ENCODE data around the gene SAMSN1. TPM values are rescaled to one million over a fixed set of nuclear protein-coding genes. Genes with fewer than 3 reads are reported as not detected.

Gene SAMSN1
- total RNA-seq, 4 donors from 2014 or later = 0.29 to 3.0 (median 1.8) TPM

DNA sequence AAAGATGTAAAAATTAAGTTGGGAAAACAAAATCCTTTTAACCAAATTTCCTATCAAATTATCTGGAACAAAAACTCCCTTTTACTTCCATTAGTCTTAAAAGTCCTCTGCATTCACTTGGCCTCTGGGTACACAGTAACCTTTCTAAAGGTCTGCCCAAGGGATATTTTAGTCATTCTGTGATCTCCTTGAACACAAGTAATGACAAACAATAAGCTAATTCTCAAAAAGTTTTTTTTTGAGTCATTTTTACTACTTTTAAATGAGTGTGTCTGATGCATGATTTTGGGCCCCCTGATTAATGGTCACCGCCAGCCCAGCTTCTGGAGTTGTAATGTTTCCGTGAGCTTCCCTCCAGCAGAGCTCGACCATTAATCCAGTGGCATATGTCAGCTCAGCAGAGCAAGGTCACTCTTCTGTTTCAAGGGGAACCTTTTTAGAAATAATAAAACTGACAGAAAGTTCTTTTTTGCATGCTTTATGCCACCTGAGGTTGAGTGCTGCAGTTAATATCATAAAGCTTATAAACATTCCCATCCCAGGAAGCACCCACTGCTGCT is 14.3 kb downstream of the SAMSN1 start:
- no peaks in the 10 kb centered on the region for H3K9me3 ChIP-seq
- no peak for DNase-seq
- TF ChIP-seq, protein P1, sequence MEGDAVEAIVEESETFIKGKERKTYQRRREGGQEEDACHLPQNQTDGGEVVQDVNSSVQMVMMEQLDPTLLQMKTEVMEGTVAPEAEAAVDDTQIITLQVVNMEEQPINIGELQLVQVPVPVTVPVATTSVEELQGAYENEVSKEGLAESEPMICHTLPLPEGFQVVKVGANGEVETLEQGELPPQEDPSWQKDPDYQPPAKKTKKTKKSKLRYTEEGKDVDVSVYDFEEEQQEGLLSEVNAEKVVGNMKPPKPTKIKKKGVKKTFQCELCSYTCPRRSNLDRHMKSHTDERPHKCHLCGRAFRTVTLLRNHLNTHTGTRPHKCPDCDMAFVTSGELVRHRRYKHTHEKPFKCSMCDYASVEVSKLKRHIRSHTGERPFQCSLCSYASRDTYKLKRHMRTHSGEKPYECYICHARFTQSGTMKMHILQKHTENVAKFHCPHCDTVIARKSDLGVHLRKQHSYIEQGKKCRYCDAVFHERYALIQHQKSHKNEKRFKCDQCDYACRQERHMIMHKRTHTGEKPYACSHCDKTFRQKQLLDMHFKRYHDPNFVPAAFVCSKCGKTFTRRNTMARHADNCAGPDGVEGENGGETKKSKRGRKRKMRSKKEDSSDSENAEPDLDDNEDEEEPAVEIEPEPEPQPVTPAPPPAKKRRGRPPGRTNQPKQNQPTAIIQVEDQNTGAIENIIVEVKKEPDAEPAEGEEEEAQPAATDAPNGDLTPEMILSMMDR (IDR thresholded peaks at IDR 0.05) = no peak
- TF ChIP-seq POLR2A (IDR thresholded peaks at IDR 0.05) = no peak
- H3K4me3 ChIP-seq = no peak overlapping the region
- intact Hi-C loops (cut with DNase I; ENCODE audit: low total_unique reads) = no loop called here
- no peaks in the 10 kb centered on the region for H3K36me3 ChIP-seq
- H3K27me3 ChIP-seq = no peaks in the 10 kb centered on the region
- H3K4me1 ChIP-seq = no peaks in the 10 kb centered on the region
- H3K27ac ChIP-seq = no peak overlapping the region

DNA sequence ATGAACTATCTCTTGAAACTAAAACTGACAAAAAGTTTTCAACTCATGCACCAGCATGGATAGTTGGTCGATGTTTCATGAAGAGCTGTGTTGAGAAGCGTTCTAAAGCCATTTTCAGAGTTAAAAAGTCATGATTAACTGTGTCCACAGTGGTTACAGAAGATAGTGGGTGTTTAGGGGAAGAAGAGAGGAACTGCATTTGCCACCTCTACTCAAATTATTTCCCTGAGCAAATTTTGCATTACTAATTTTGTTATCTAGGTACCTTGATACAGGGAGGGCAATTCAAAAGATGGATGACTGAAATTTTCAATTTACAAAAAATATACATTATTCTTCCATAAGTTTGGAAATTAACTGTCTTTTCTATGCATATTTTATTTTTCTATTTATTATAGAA is 15.5 kb downstream of the SAMSN1 start:
- DNase-seq = no peak
- TF ChIP-seq, protein P1 (IDR thresholded peaks at IDR 0.05) = no peak
- no peak for TF ChIP-seq POLR2A (IDR thresholded peaks at IDR 0.05)
- no peak overlapping the region for H3K27ac ChIP-seq
- H3K36me3 ChIP-seq = no peaks in the 10 kb centered on the region
- intact Hi-C loops (cut with DNase I; ENCODE audit: low total_unique reads) = no loop called here
- no peaks in the 10 kb centered on the region for H3K9me3 ChIP-seq
- H3K27me3 ChIP-seq = no peaks in the 10 kb centered on the region
- H3K4me3 ChIP-seq = no peak overlapping the region
- no peaks in the 10 kb centered on the region for H3K4me1 ChIP-seq

DNA sequence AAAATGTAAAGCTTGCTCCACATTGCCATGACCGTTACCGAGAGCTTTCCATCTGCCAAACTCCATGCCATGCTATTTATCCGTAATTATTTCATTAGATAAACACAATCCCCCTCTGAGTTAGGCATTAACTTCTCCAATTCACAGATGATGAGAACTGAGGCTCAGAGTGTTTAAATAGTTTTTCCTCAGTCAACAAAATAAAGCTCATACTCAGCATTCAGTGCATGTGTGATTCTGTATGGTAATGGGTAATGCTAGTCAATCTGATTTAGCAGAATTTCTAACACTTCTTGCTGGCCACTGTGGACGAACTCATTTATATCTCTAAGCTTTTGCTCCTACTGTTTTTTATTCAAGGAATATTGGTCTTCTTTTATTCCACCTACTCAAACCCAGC is 17.3 kb downstream of the SAMSN1 start:
- no peaks in the 10 kb centered on the region for H3K4me1 ChIP-seq
- H3K9me3 ChIP-seq = no peaks in the 10 kb centered on the region
- H3K27ac ChIP-seq = no peak overlapping the region
- intact Hi-C loops (cut with DNase I; ENCODE audit: low total_unique reads) = no loop called here
- H3K36me3 ChIP-seq = no peaks in the 10 kb centered on the region
- H3K27me3 ChIP-seq = no peaks in the 10 kb centered on the region
- TF ChIP-seq POLR2A (IDR thresholded peaks at IDR 0.05) = no peak
- TF ChIP-seq, protein P1 (IDR thresholded peaks at IDR 0.05) = no peak
- DNase-seq = no peak
- no peak overlapping the region for H3K4me3 ChIP-seq

DNA sequence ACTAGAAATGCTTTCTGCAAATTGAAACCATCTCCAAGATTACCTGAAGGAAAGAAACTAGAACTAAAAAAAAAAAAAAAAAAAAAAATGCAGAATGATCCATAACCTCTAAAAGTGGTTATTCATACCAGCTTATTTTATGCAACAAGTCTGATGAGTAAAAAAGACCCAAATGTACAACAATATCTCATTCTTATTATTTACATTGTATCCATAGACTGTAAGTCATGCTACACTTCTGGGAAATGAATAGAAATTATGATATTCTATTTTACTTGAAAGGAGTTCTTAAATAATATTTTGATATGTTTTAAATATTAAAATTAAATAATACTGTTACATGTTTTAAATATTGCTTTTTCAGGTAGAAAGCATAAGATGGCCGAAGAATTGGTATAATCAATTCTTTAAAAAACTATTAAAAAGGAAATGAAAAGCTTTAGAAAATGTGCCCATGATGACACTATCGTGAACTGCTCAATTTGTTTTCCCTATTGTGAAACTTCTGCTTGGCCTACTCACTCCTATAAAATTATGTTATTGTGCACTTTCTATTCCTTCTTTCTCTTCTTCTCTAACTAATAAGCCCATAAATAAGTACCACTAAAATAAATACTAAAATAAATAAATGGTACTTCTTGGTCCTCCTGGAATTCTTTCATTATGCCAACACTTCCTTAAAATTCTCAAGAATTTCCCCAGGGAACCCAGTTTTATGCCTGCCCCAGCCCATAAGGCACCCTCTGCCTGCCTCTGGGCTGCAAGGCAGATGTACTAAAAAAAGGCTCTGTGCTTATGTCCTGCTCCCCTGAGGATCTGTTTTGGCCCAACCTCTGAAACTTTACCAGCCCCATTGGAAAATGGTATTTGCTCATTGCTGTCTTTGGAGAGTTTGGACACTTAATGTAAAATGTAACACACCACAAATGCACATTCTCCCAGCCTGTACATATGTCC is 18.1 kb downstream of the SAMSN1 start:
- Histone ChIP-seq H3K4me1 (no peaks in the 10 kb centered on the region), H3K9me3 (no peaks in the 10 kb centered on the region), H3K27ac (no peak overlapping the region), H3K36me3 (no peaks in the 10 kb centered on the region), H3K27me3 (no peaks in the 10 kb centered on the region), H3K4me3 (no peak overlapping the region)
- intact Hi-C loops (cut with DNase I; ENCODE audit: low total_unique reads) = no loop called here
- DNase-seq = no peak
- TF ChIP-seq, protein P1 (IDR thresholded peaks at IDR 0.05) = no peak
- no peak for TF ChIP-seq POLR2A (IDR thresholded peaks at IDR 0.05)

All from uterus (tissue), 4 donors.